ENCODE results near the gene LIF.
A peak's percentile ranks its signal among the peaks of the same experiment; 100 is the strongest.

GRCh38 chr22:30287648-30288418, 41.3 kb upstream of the LIF start:
- TF ChIP-seq CTCF (IDR thresholded peaks at IDR 0.05; ENCODE audit: insufficient read depth, low read length, poor library complexity, severe bottlenecking) (peak; percentile 88), EZH2phosphoT487 (conservative IDR thresholded peaks at IDR 0.05; ENCODE audit: low read length) (no peak)
